HPDE6-E6E7 (cell line): Measurements from ENCODE around the gene THSD4.
"Not testable (repeated sequence)": the region's sequence is repeated elsewhere in the genome, so short reads cannot be mapped to it uniquely, and the experiment has no call there.

ENCODE experiments used
- DNase-seq: peaks from one replicate; pipeline ENCODE4 v3.0.0; 2011; ENCODE audit warnings: missing footprints; ENCODE audit errors: extremely low spot score

The THSD4 gene

DNA sequence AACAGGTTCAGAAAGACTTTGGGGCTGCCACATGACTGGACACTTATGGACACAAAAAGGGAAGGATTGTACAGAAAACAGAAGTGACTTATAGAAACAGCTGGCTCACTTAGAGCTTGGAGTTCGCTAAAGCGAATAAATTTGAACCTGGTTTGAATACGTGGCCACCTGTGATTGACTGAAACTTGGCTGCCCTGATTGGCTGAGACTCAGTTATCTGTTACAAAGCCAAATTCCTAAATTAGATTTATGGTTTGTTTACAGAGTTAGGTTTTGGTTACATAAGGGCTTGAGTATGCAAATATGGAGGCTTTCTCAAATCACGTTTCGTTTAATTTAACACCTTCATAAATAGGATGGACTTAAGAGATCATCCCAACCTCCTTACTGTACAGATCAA is 270.2 kb downstream of the THSD4 start:
- no peak for DNase-seq

DNA sequence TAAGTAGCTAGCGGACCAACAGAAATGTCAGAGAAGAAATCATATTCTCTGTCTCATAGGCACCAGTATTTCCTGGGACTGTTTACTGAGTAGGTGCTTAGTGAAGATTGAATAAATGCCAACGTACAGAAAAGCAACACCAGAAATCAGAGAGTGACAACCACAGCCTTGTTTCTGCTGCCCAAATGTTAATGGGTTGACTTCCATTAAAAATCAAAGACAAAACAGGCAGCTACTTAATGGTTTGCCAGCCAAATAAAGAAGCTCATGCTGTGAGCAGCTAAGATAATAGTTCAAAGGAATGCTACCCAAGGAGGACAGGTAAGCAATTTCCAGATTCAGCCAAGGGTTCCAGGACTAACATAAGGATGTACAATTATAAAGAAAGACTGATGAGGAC is 270.7 kb downstream of the THSD4 start:
- no peak for DNase-seq

DNA sequence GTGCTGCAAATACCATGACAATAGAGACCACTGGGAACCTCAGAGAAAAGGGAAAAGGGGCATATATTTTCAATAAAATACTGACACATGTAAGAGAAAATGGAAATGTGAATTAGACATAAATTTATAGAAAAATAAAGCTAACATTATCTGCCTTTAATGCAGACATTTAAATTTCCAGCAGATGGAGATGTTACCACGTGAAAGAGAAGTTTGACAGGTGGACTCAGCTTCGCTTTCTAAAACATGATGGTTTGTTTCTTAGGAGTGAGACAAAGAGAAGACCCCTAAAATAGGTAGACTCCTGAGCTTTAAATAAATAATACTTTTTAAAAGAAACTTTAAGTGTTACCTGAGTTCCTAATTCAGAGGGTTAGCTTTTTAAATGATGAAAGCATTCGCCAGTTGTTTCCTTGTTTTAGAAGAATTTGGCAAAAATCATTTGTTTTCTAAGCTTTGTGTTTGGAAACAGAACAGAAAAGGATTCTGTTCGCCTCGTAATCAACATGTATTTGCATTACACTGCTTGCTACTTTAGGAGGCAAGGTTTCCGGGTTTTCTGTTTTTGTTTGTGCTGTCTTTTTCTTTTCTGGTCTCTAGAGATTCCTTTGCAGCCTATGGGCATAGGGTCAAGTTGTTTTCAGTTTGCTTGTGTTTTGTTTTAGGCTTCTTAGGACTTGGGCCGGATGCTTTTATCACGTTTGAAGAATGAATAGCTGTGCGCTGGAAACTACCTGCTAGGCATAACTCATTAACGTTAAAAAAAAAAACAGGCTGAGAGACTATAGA is 271.4 kb downstream of the THSD4 start:
- no peak for DNase-seq

DNA sequence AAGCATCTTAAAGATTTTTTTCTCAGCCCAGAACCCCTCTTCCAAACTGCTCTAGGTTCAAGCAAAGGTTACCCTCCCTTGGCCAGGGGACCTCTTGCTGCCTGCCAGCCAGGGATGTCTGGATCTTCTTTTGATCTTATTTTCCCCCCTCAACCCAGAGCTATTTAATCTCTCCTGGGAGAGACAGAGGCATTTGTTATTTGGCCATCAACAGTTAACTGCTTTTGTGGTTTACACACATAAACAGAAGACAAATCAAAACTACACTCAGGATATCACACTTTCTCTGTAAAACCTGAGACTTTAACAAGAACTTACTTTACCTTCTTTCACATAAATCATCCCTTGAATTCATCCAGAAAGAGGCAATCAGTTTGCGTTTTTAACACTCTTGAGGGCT is 272.5 kb downstream of the THSD4 start:
- no peak for DNase-seq

DNA sequence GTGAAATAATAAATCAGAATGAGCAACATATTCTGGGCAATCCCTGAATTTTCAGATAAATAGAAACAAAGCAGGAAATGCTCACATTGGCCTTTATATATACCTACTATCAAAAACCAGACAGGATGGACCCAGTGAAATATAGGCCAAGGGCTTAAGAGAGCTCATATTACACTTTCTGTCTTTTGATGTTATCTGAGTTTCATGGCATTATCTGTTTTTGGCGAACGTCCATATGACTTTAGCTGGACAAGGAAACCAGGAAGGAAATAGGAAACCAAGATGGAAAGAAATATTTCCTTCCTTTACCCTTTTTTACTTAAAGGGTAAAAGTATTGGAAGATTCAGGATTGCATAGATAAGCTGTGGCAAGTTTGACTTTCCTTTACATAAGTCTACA is 274.8 kb downstream of the THSD4 start:
- no peak for DNase-seq

DNA sequence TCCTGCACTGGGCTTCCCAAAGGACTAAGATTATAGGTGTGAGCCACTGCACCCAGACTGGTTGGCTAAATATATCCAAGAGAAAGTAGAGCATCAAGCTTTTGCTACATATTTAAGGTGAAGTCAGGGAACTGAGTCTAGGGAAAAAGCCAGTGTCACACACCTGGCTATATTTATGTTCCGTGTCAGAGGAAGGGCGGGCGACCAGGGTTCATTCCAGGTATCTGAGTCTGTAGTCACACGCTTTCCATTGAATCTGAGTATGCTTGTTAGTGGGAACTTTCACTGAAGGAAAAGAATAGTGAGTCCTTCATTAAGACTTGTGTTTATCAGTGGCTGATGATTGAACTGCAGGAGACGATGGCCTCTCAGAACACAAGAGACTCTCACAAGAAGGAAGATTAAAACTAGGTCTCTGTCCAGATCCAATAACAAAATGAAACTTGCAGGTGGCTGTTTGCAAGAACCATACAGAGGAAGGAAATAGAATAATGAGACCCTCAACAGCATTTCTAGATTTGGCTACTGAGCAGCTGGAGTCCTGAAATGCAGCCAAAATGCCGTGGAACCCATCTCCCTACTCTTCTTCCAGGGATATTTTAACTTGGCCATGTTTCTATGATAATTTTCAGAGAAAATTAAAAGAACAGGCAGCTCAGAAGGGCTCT is 276.3 kb downstream of the THSD4 start:
- no peak for DNase-seq

DNA sequence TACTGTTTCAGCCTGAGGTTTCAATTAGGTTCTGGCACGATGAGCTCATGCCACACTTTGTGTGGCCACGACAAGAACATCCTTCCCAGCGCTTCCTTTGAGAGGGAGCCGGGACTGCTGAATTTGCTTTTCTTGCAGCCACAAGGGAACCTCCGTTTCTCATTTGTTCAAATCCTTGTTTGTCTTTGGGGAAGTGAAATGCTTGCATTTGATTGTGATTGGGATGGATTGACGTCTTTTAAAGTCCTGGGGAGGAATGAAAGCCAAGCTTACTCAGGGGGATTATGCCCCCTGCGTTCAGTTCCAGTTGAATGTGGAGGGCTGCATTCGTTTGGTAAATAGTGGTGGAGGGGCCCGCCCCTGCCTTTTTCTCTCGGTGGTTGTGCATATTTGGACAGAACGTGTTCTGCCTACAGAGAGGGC is 277.6 kb downstream of the THSD4 start:
- DNase-seq = no peak

DNA sequence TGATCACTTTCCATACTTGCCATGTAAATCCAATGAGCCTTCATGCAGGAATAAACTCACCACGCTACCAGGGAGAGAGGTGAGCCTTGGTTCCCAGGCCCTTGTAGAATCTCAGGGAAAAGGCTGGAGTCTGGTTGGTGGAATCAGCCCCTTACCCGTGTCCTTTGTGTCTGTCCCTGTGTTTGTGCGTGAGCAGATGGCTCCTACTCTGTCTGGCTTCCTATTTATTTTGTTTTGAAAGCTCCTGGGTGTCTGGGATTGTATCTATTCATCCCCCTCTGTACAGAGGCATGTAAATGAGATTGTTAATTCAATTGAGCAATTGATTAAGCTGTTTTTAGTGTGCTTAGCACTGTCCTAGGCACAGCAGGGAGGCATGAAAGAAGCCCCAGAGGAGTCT is 278.1 kb downstream of the THSD4 start:
- no peak for DNase-seq

DNA sequence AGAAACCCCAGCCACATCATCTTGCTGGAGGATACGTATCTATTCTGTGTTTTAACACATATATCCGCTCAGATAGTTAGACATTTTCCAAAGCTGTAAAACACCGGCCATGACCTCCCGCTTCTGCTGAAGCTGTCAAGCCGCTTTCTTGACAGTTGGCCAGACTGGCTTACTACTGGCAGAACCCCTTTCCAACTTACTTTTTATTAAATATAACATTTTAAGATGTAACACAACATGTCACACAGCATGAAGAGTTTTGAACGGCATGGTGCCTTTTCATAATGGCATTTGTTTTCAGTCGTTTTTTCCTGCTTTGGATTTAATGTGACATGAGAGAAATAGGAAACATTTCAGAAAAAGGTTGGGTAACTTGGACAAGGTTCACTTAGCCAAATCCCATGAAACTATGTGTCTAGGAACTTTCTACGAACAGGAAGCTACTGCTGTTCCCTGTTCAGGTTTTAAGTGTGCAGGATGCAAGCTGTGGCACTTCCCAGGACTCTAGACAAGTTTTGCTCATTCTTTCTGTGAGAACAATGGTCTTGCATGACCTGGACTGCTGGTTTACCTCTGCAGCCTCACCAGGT is 281.4 kb downstream of the THSD4 start:
- no peak for DNase-seq

DNA sequence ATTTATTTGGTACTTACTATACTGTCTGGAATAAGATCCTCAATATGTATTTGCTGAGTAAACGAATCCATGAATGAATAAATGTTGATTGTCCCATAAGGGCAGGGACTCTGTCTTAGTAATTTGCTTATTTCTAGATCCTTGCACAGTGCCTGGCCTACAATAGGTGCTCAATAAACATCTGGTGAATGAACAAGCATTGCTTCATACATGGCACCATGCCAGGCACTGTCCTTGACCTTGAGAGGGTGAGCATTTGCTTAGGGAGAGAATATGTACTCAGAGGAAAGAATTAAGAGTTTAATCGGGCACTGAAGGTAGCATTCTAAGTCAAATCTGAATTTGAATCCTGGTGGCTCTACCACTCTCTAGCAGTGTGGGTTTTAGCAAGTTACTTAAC is 282.1 kb downstream of the THSD4 start:
- no peak for DNase-seq

DNA sequence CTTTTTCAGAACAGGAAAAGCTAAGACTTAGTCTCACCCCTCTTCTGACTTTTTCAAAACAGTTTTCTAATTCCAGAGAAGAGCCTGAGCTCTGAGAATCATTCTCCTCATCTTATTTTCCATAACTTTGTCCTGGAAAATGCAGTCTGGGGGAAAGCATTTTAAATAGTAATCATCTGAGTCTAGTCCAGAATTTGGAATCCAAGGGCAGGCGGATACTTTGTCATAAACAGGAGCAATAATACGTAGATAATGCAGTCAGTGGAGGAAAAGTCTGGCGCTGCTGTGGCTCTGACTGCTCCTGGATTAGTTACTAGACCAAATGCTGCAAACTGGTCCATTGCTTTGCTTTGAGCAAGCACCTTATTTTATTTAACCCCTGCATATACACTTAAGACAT is 285.0 kb downstream of the THSD4 start:
- DNase-seq = no peak

DNA sequence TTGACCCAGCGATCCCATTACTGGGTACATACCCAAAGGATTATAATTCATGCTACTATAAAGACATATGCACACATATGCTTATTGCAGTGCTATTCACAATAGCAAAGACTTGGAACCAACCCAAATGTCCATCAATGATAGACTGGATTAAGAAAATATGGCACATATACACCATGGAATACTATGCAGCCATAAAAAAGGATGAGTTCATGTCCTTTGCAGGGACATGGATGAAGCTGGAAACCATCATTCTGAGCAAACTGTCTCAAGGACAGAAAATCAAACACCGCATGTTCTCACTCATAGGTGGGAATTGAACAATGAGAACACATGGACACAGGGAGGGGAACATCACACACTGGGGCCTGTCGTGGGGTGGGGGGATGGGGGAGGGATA is 286.5 kb downstream of the THSD4 start:
- not testable (repeated sequence) for DNase-seq

DNA sequence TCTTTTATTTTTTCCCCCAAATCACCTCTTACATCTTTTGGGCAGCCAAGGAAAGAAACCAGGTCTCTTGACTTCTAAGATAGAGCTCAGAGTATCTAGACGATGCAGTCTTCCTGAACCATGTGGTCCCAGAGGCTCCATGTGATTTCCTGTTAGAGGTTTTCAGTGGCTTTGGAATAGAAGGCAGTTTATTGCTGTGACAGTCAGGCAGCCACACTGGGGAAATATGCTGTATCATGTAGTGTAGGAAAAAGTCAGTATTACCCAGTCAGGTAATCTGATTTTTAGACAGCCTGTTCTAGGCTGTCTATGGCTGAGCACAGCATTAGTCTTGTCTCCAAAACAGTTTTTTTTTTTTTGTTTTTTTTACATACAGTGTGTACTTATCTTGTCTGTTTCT is 294.3 kb downstream of the THSD4 start:
- DNase-seq = no peak

DNA sequence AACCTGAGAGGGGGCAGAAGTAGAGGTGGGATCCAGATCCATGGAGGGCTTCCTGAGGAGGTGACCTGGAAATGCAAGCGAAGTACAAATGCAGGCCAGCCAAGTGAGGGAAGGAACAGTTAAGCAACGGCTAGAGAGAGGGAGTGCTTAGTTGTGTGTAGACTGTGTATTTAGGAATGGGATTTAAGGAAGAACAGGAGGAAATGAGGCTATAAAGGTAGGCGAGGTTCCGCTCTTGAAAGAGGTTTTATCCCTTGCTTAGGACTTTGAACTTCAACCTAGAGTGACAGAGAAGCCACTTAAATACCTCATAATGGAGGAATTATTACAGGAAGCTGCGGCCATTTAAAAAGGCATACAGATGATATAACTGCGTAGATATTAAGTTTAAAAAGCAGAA is 295.1 kb downstream of the THSD4 start:
- DNase-seq = no peak

DNA sequence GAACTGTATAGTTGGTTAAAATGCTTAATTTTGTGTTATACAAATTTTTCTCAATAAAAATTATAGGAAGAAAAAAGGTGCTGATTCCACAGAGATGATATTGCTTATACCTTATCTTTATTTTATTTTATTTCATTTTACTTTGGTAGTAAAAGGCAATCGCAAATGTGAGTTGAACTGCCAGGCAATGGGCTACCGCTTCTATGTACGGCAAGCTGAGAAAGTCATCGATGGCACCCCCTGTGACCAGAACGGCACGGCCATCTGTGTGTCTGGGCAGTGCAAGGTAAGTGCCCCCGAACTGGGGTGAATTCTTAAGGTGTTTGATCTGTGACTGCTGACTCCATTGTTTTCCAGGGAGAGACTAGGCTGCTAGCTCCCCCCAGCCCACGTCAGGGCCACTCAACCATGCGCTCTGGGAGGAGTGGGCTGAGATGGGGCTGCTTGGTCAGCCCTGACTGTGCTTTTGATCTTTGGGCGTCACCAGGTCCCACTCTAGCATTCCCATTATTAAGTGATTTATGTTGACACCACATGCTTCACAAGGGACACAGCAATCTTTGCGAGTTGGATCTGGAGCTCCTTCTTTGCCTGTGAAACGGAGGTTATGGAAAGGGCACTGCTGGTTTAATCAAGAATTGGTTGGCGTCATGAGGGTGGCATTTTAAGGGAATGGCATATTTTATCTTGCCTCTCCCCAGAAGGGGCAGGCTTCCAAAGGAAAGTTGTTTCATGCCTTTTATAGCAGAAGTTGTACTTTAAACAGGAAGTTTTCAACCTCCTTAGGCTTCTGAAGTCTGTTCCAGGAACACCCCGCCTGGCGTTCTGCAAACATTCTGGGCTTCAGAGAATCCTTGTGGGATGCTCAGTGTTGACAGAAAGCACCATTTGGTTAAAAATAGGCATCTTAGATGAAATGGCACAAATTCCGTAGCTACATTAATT is 296.5 kb downstream of the THSD4 start:
- no peak for DNase-seq

DNA sequence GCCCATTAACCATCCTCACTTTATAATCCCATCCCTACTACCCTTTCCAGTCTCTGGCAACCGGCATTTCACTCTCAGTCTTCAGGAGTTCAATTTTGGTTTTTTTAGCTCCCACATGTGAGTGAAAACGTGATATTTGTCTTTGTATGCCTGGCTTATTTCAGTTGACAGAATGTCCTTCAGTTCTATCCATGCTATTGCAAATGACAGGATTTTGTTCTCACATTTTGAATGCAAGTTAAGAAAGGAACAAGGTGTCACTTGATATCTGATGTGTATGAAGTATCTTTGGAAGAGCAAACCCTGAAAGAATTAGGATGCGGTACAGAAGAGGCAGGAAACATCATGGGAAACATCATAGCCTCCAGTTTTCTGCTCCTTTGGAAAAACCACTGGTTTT is 298.1 kb downstream of the THSD4 start:
- DNase-seq = no peak

DNA sequence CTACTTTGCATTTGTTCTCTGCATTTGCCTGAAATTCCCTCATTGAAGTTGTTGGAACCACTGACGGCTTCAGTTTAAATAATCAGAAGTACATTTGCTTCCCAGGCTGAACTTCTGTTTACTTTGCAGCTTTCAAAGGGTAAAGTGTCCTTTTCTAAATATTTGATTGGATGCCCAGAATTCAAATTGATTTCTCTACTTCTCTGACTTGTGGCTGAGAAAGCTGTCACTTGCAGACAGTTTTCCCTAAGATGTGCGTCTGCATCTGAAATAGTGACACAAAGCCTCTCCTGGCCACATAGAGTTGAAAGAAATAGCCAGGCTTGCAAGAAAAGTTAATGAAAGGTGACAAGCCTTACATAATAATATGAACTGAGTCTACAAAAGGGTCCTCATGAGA is 299.6 kb downstream of the THSD4 start:
- DNase-seq = no peak

DNA sequence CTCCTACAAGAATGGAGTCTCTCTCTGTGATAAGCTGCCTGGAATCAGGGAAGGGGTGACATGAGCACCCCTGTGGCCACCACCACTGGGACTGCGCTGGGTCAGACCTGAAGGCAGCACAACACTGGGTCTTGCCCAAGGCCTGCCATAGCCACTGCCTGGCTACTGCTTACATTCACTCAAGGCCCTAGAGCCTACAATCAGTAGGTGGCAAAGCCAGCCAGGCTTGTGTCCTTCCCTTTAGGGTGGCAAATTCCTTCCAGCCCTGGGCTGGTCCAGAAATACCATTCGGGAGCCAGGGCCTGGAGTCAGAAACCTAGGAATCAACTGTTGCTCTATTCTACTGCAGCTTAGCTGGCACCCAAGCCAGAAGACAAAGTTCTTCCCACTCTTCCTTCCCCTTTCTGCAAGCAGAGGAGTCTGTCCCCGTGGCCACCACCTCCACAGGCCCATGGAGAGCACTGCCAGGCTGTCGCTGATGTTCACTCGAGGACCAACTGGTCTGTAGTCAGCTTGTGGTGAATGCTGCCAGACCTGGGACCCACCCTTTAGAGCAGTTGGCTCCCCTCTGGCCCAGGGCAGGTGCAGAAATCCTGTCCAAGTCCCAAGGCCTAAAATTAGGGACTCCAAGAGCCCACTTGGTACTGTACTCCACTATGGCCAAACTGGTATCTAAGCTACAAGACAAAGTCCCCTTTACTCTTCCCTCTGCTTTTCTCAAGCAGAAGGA is 307.4 kb downstream of the THSD4 start:
- no peak for DNase-seq

DNA sequence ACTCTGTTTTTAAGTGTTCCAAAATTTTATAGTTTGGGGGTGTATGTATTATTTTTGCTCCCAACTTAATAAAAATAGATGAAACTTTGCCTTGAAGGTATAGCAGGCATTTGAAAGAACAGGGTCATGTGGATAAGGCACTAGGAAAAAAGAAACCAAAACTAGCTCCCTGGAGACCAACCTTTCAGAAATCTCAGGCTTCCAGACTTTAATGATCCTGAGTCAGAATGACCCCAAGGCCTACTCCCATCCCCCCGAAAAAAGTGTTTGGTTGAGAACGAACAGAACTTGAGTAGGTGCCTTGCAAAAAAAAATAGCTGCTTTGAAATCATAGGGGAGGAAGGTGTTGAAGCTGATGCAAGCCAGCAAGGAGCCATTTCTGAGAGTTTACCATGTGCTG is 309.5 kb downstream of the THSD4 start:
- DNase-seq = no peak

DNA sequence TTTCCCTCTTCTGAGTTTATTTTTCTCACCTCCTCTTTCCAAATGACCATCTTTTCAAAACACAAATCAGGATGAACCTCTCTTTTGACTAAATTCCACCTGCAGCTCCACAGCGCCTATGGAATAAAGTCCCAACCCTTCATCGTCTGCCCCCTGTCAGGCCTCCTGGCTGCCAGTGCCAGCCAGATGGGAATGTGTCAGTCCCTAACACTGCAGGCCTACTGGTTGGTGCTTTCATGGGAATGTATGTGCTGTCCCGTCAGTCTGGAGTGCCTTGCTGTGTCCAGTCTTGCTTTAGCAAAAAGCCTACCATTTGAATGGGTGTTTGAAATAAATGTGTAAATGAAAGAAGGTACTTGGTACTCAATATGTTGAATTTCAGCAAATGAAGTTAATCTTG is 310.1 kb downstream of the THSD4 start:
- no peak for DNase-seq

DNA sequence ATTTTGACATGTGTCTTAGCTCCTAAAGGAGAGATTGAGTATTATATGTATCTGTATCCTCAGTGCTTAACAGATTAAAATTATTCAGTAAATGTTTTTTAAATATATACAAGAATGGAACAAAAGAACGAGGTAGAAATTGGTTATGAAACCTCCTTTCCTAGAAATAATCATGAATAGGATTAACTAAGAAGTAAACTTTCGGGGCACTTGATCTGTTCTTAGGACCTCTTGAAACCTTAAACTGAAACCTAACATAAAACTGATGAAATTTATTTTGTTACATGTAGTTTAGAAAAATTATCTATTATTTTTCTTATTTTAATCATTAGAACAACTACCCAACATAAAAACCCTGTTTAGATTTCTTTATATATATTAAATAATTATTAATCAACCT is 311.5 kb downstream of the THSD4 start:
- no peak for DNase-seq
